Mammary epithelial cell (primary cell): ENCODE data around the gene TRABD2B.

ENCODE experiments used
- CTCF ChIP-seq, 2 donors: IDR thresholded peaks in 1 of 2; conservative IDR thresholded peaks in 1 of 2; 2 replicates each; pipeline ENCODE4 v1.5.1; 2011 to 2012; ENCODE audit warnings: inconsistent platforms in 2 of 2, low read length in 2 of 2, mild to moderate bottlenecking in 2 of 2, control low read depth in 1 of 2, low read depth in 1 of 2; ENCODE audit not compliant: insufficient read depth in 1 of 2; ENCODE audit errors: extremely low read depth in 1 of 2
- EZH2 ChIP-seq: IDR thresholded peaks from 2 replicates; pipeline ENCODE4 v1.6.1; 2012; ENCODE audit warnings: low read length, inconsistent platforms, borderline replicate concordance

- no peak for TF ChIP-seq CTCF (conservative IDR thresholded peaks at IDR 0.05 in 1 of 2, IDR thresholded peaks at IDR 0.05 in 1 of 2; ENCODE audit: extremely low read depth in 1 of 2, insufficient read depth in 1 of 2, low read depth in 1 of 2, low read length in 2 of 2)
- TF ChIP-seq EZH2 = no peak
Measured at GRCh38 chr1:47786316-47786715, 210.9 kb downstream of the TRABD2B start.
